Ishikawa (cell line): ENCODE results near the gene C3orf18.

Experiments used
- CEBPB ChIP-seq: IDR thresholded peaks from 2 replicates; pipeline ENCODE4 v1.6.1; 2012
- CREB1 ChIP-seq: IDR thresholded peaks from 2 replicates; pipeline ENCODE4 v1.6.1; 2012; ENCODE audit warnings: low read depth
- EGR1 ChIP-seq: IDR thresholded peaks from 2 replicates; pipeline ENCODE4 v1.6.1; 2012
- EP300 ChIP-seq: IDR thresholded peaks from 2 replicates; pipeline ENCODE4 v1.6.1; 2012; ENCODE audit warnings: borderline replicate concordance
- FOXM1 ChIP-seq: IDR thresholded peaks from 2 replicates; pipeline ENCODE4 v1.6.1; 2012; ENCODE audit warnings: low read depth, borderline replicate concordance
- MAX ChIP-seq: IDR thresholded peaks from 2 replicates; pipeline ENCODE4 v1.6.1; 2012
- NFIC ChIP-seq: IDR thresholded peaks from 2 replicates; pipeline ENCODE4 v1.6.1; 2012
- RAD21 ChIP-seq: IDR thresholded peaks from 2 replicates; pipeline ENCODE4 v1.6.1; 2012; ENCODE audit warnings: low read depth
- TAF1 ChIP-seq: IDR thresholded peaks from 2 replicates; pipeline ENCODE4 v1.6.1; 2012; ENCODE audit warnings: low read depth, mild to moderate bottlenecking
- TCF12 ChIP-seq: IDR thresholded peaks from 2 replicates; pipeline ENCODE4 v1.6.1; 2012; ENCODE audit warnings: low read depth
- TEAD4 ChIP-seq: IDR thresholded peaks from 2 replicates; pipeline ENCODE4 v1.6.1; 2012
- USF1 ChIP-seq: IDR thresholded peaks from 2 replicates; pipeline ENCODE4 v1.6.1; 2012
- YY1 ChIP-seq: IDR thresholded peaks from 2 replicates; pipeline ENCODE4 v1.6.1; 2012; ENCODE audit warnings: low read depth
- ZBTB7A ChIP-seq: IDR thresholded peaks from 2 replicates; pipeline ENCODE4 v1.6.1; 2012; ENCODE audit warnings: low read depth
- TF ChIP-seq, protein P1 (sequence below): IDR thresholded peaks from 2 replicates; pipeline ENCODE4 v1.6.1; 2012; ENCODE audit warnings: low read depth, mild to moderate bottlenecking

The C3orf18 gene

DNA sequence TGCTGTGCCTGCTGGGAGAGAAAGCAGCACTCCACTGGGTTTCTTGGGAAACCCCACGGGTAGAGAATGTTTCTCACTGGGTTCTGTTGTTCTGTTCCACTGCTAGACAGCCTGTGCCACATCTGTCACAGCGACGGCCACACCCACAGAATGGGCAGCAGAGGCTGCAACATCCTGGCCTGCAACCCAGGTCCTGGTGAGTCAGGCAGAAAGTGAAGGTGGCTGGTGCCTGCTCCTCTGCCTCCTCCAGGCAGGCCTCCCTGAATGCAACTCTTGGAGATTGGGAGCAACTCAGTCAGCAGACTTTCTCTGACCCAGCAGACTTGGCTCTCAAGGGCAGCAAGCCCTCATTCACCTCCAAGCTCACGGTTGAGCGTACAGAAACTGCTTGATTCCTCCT lies 13.0 kb downstream of the C3orf18 start:
- TF ChIP-seq YY1, result no peak

GRCh38 chr3:50552598-50552997 lies 14.9 kb downstream of the C3orf18 start:
- no peak for TF ChIP-seq EGR1
- no peak for TF ChIP-seq NFIC
- TF ChIP-seq TCF12, result no peak
- no peak for TF ChIP-seq TAF1
- no peak for TF ChIP-seq MAX
- no peak for TF ChIP-seq YY1
- TF ChIP-seq, protein P1, sequence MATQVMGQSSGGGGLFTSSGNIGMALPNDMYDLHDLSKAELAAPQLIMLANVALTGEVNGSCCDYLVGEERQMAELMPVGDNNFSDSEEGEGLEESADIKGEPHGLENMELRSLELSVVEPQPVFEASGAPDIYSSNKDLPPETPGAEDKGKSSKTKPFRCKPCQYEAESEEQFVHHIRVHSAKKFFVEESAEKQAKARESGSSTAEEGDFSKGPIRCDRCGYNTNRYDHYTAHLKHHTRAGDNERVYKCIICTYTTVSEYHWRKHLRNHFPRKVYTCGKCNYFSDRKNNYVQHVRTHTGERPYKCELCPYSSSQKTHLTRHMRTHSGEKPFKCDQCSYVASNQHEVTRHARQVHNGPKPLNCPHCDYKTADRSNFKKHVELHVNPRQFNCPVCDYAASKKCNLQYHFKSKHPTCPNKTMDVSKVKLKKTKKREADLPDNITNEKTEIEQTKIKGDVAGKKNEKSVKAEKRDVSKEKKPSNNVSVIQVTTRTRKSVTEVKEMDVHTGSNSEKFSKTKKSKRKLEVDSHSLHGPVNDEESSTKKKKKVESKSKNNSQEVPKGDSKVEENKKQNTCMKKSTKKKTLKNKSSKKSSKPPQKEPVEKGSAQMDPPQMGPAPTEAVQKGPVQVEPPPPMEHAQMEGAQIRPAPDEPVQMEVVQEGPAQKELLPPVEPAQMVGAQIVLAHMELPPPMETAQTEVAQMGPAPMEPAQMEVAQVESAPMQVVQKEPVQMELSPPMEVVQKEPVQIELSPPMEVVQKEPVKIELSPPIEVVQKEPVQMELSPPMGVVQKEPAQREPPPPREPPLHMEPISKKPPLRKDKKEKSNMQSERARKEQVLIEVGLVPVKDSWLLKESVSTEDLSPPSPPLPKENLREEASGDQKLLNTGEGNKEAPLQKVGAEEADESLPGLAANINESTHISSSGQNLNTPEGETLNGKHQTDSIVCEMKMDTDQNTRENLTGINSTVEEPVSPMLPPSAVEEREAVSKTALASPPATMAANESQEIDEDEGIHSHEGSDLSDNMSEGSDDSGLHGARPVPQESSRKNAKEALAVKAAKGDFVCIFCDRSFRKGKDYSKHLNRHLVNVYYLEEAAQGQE, result no peak
- no peak for TF ChIP-seq RAD21
- no peak for TF ChIP-seq EP300
- TF ChIP-seq FOXM1, result no peak
- no peak for TF ChIP-seq TEAD4
- TF ChIP-seq CREB1, result no peak
- no peak for TF ChIP-seq ZBTB7A
- TF ChIP-seq CEBPB, result no peak
- TF ChIP-seq USF1, result no peak

GRCh38 chr3:50551681-50552435 lies 15.7 kb downstream of the C3orf18 start:
- TF ChIP-seq USF1, result no peak
- TF ChIP-seq YY1, result no peak
- no peak for TF ChIP-seq CEBPB
- TF ChIP-seq EP300, result no peak
- no peak for TF ChIP-seq TCF12
- TF ChIP-seq NFIC, result no peak

DNA sequence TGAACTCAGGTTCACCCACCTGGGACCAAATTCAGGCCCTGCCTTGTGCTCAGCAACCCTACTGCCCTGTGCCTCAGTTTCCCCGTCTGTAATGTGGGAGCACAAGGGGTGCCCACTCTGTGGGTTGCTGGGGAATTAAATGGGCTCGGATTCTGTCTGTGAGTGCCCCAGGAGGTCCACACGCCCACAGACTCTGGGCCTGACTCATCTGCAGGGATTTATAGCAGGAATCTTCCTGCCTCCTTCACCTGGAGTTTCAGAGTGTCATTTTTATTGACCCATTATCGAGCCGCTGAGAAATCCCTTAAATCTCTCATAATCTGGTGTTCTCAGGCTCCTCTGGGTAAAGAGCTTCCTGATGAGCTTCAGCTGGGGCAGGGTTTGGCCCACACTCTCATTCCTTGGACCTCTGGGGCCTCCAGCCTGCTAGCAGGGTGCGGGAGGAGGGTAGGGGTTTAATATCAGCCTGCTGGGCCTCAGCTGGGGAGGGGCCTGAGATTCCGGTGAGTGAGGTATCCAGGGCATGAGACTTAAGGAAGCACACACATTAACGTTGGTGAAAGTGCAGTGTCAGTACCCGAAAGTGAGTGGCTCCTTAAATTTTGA lies 16.4 kb downstream of the C3orf18 start:
- TF ChIP-seq MAX (no peak), CREB1 (no peak), FOXM1 (no peak), EGR1 (no peak), USF1 (no peak), RAD21 (no peak), TEAD4 (no peak), TCF12 (no peak), TAF1 (no peak), YY1 (no peak), ZBTB7A (no peak)

DNA sequence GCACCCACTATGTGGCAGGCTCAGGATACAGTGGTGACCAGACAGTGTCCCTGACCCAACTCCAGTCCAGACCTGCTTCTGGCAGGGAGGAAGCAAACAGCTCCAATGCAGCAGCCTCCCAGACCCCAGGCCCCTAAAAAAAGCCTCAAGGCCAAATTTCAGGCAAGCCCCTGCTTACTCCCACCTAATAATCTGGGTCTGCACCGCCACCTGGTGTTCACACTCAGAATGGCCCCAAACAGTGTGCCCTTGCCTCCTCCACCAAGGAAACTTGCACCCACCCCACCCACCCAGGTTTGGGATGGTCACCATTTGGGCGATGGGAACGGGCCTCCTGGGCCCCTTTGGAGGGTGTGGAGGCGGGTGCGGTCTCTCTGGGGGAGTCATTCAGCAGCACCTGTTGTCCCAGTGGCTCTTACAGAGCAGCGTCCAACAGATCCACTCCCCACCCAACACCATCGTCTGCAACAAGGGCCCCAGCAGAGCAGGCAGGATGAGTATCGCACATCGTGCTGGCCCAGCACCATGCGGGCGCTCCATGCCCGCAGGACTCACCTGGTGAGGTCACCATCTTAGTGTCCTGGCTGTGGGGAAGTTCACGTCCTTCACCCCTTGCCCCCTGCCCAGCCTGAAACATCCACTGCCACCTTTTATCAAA lies 17.3 kb downstream of the C3orf18 start:
- no peak for TF ChIP-seq ZBTB7A
- TF ChIP-seq USF1, result no peak
- peak; percentile 77 for TF ChIP-seq RAD21
- TF ChIP-seq TAF1, result no peak

GRCh38 chr3:50549226-50549625 lies 18.3 kb downstream of the C3orf18 start:
- TF ChIP-seq RAD21 (no peak), USF1 (no peak), EGR1 (no peak), TCF12 (no peak), TEAD4 (no peak), CREB1 (no peak), EP300 (no peak), MAX (no peak), NFIC (no peak), ZBTB7A (no peak), CEBPB (no peak), TAF1 (no peak), YY1 (no peak), FOXM1 (no peak)
- TF ChIP-seq, protein P1, result no peak
